Occipital lobe (tissue), 2 donors: Measurements from ENCODE around the gene NELFE. TPM values are rescaled to one million over a fixed set of nuclear protein-coding genes. Genes with fewer than 3 reads are reported as not detected.
A peak's percentile ranks its signal among the peaks of the same experiment; 100 is the strongest.

Experiments
- DNase-seq: peaks from one replicate; lab custom pipeline; 2025; lab: John Stamatoyannopoulos, UW
- total RNA-seq: library from RNA; depleted of rRNA; stranded (reverse); fragments of >200 nt; gene quantifications from one replicate; pipeline ENCODE4 v1.2.3, GENCODE V29; 2014

Gene NELFE
- total RNA-seq, 1 donor from 2014 or later = 37.4 TPM

GRCh38 chr6:31972709-31973350 lies 14.1 kb upstream of the NELFE start:
- DNase-seq = no peak

- DNase-seq = peak; percentile 94
These were observed 13.4 kb upstream of the NELFE start, which contains the start of gene DXO for GRCh38 chr6:31971993-31972708. Gene DXO (minus strand): TSS chr6:31972138. CDS start chr6:31971675, 463 bp downstream.

GRCh38 chr6:31971279-31971992 lies 12.7 kb upstream of the NELFE start:
- no peak for DNase-seq

- no peak for DNase-seq
These were observed 12.0 kb upstream of the NELFE start for GRCh38 chr6:31970604-31971271.

- no peak for DNase-seq
These were observed 11.2 kb upstream of the NELFE start for GRCh38 chr6:31969712-31970603.

GRCh38 chr6:31968791-31969711 lies 10.3 kb upstream of the NELFE start:
- DNase-seq = no peak

- DNase-seq = no peak
These were observed 9.6 kb upstream of the NELFE start for GRCh38 chr6:31968326-31968725.

GRCh38 chr6:31967926-31968320 lies 9.2 kb upstream of the NELFE start:
- DNase-seq = no peak

GRCh38 chr6:31966997-31967925 lies 8.5 kb upstream of the NELFE start:
- no peak for DNase-seq

GRCh38 chr6:31966506-31966905 lies 7.7 kb upstream of the NELFE start:
- DNase-seq = no peak

GRCh38 chr6:31965700-31966099 lies 6.9 kb upstream of the NELFE start:
- no peak for DNase-seq

- no peak for DNase-seq
These were observed 5.2 kb upstream of the NELFE start for GRCh38 chr6:31963921-31964320.

GRCh38 chr6:31961616-31962015 lies 2.8 kb upstream of the NELFE start:
- no peak for DNase-seq

- no peak for DNase-seq
These were observed 395 bp downstream of the NELFE start for GRCh38 chr6:31958412-31958740.

GRCh38 chr6:31956796-31957195 lies 2.0 kb downstream of the NELFE start:
- DNase-seq = no peak

GRCh38 chr6:31954511-31954910 lies 4.3 kb downstream of the NELFE start:
- no peak for DNase-seq

- DNase-seq = no peak
These were observed 5.9 kb downstream of the NELFE start for GRCh38 chr6:31952890-31953289.

GRCh38 chr6:31952140-31952805 lies 6.5 kb downstream of the NELFE start:
- no peak for DNase-seq
